IMR-90 (cell line): ENCODE results near the gene MAPRE2.

Source experiments
- BHLHE40 ChIP-seq: fragments of 150-350 bp; IDR thresholded peaks from 2 replicates; pipeline ENCODE4 v1.6.1; 2016; ENCODE audit warnings: mild to moderate bottlenecking, low read depth, low read length
- CEBPB ChIP-seq: IDR thresholded peaks from 2 replicates; pipeline ENCODE4 v1.6.1; 2012; ENCODE audit warnings: low read depth, low read length, improper control_type of control experiment
- CHD1 ChIP-seq: IDR thresholded peaks from 2 replicates; pipeline ENCODE4 v1.6.1; 2012; ENCODE audit warnings: low read depth, low read length, improper control_type of control experiment
- POLR2A ChIP-seq: IDR thresholded peaks from 2 replicates; pipeline ENCODE4 v1.6.1; 2012; ENCODE audit warnings: mild to moderate bottlenecking, low read depth, low read length
- RAD21 ChIP-seq: IDR thresholded peaks from 2 replicates; pipeline ENCODE4 v1.6.1; 2012; ENCODE audit warnings: low read length, improper control_type of control experiment
- RCOR1 ChIP-seq: IDR thresholded peaks from 2 replicates; pipeline ENCODE4 v1.6.1; 2012; ENCODE audit warnings: mild to moderate bottlenecking, low read length, improper control_type of control experiment; ENCODE audit not compliant: insufficient replicate concordance
- RFX5 ChIP-seq: IDR thresholded peaks from 2 replicates; pipeline ENCODE4 v1.8.0; 2012; ENCODE audit warnings: low read depth, mild to moderate bottlenecking, low read length, moderate library complexity
- SMC3 ChIP-seq: fragments of 150-350 bp; IDR thresholded peaks from 2 replicates; pipeline ENCODE4 v1.6.1; 2016; ENCODE audit warnings: low read depth, mild to moderate bottlenecking, antibody characterized with exemption, low read length, moderate library complexity
- TF ChIP-seq, protein P1 (sequence below): conservative IDR thresholded peaks from 2 replicates; pipeline ENCODE4 v1.5.1; 2012; ENCODE audit warnings: mild to moderate bottlenecking, low read depth, low read length, improper control_type of control experiment
- TF ChIP-seq, protein P2 (sequence below): fragments of 150-350 bp; IDR thresholded peaks from 2 replicates; pipeline ENCODE4 v1.6.1; 2017; ENCODE audit warnings: mild to moderate bottlenecking, antibody characterized with exemption, low read length, low read depth

DNA sequence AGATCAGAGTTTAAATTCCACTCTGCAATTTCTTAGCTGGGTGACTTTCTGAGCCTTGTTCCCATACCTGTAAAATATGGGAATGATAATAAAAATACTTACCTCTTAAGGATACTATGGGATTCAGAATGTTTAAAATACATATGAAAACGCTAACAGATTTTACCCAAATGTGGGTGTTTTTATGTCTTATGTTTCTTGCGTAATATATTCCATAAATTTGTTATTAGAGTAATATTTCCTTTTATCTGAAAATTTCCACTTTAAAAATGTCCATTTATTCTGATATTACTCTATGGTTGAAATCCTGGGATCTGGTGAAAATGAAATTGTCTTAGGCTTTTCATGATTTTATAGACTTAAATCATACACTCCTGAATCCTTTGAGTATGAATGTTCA, 45.5 kb downstream of the MAPRE2 start:
- TF ChIP-seq, protein P1, sequence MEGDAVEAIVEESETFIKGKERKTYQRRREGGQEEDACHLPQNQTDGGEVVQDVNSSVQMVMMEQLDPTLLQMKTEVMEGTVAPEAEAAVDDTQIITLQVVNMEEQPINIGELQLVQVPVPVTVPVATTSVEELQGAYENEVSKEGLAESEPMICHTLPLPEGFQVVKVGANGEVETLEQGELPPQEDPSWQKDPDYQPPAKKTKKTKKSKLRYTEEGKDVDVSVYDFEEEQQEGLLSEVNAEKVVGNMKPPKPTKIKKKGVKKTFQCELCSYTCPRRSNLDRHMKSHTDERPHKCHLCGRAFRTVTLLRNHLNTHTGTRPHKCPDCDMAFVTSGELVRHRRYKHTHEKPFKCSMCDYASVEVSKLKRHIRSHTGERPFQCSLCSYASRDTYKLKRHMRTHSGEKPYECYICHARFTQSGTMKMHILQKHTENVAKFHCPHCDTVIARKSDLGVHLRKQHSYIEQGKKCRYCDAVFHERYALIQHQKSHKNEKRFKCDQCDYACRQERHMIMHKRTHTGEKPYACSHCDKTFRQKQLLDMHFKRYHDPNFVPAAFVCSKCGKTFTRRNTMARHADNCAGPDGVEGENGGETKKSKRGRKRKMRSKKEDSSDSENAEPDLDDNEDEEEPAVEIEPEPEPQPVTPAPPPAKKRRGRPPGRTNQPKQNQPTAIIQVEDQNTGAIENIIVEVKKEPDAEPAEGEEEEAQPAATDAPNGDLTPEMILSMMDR = no peak
- TF ChIP-seq BHLHE40 (no peak), POLR2A (no peak), RCOR1 (no peak), SMC3 (no peak), CHD1 (no peak), RFX5 (no peak), RAD21 (no peak), CEBPB (peak; percentile 51; the same call in 1 of the 2 replicates)
- TF ChIP-seq, protein P2, sequence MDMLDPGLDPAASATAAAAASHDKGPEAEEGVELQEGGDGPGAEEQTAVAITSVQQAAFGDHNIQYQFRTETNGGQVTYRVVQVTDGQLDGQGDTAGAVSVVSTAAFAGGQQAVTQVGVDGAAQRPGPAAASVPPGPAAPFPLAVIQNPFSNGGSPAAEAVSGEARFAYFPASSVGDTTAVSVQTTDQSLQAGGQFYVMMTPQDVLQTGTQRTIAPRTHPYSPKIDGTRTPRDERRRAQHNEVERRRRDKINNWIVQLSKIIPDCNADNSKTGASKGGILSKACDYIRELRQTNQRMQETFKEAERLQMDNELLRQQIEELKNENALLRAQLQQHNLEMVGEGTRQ = no peak
